AG08395 (cell line): ENCODE results near the gene CSPG4.
"Not testable (repeated sequence)": the region's sequence is repeated elsewhere in the genome, so short reads cannot be mapped to it uniquely, and the experiment has no call there.

Experiments used
- DNase-seq: peaks from one replicate; pipeline ENCODE4 v3.0.0; 2012; ENCODE audit warnings: mixed read lengths, low spot score

Gene CSPG4

GRCh38 chr15:75704618-75705017 lies 8.0 kb downstream of the CSPG4 start:
- DNase-seq = no peak

- no peak for DNase-seq
Observed at GRCh38 chr15:75704263-75704615, 8.4 kb downstream of the CSPG4 start.

- DNase-seq = not testable (repeated sequence)
Observed at GRCh38 chr15:75703440-75704262, 9.0 kb downstream of the CSPG4 start.

GRCh38 chr15:75702436-75702835 lies 10.2 kb downstream of the CSPG4 start:
- DNase-seq = no peak

GRCh38 chr15:75701071-75702003 lies 11.3 kb downstream of the CSPG4 start:
- not testable (repeated sequence) for DNase-seq

GRCh38 chr15:75699961-75700874 lies 12.4 kb downstream of the CSPG4 start:
- DNase-seq = peak; percentile 55

GRCh38 chr15:75699517-75699916 lies 13.1 kb downstream of the CSPG4 start:
- DNase-seq = not testable (repeated sequence)

GRCh38 chr15:75697974-75698747 lies 14.5 kb downstream of the CSPG4 start:
- not testable (repeated sequence) for DNase-seq

GRCh38 chr15:75697523-75697922 lies 15.1 kb downstream of the CSPG4 start:
- no peak for DNase-seq

- no peak for DNase-seq
Observed at GRCh38 chr15:75696854-75697259, 15.8 kb downstream of the CSPG4 start.

GRCh38 chr15:75696311-75696720 lies 16.3 kb downstream of the CSPG4 start:
- no peak for DNase-seq

GRCh38 chr15:75695634-75696310 lies 16.9 kb downstream of the CSPG4 start:
- no peak for DNase-seq

GRCh38 chr15:75695220-75695619 lies 17.4 kb downstream of the CSPG4 start:
- no peak for DNase-seq

- peak; percentile 95 for DNase-seq
Observed at GRCh38 chr15:75694241-75695182, 18.1 kb downstream of the CSPG4 start.

GRCh38 chr15:75693501-75694240 lies 19.0 kb downstream of the CSPG4 start:
- DNase-seq = peak; percentile 71

GRCh38 chr15:75693028-75693427 lies 19.6 kb downstream of the CSPG4 start:
- DNase-seq = not testable (repeated sequence)

GRCh38 chr15:75692311-75692710 lies 20.3 kb downstream of the CSPG4 start:
- DNase-seq = not testable (repeated sequence)

GRCh38 chr15:75689429-75689828 lies 23.2 kb downstream of the CSPG4 start:
- not testable (repeated sequence) for DNase-seq

GRCh38 chr15:75688831-75689230 lies 23.8 kb downstream of the CSPG4 start:
- no peak for DNase-seq
